ENCODE results near the gene WDR4.
"Not testable (repeated sequence)": the region's sequence is repeated elsewhere in the genome, so short reads cannot be mapped to it uniquely, and the experiment has no call there.

Gene WDR4

GRCh38 chr21:42820616-42821465, 58.5 kb downstream of the WDR4 start:
- Histone ChIP-seq H3K4me2 (no peak overlapping the region), H3K27ac (no peak overlapping the region), H4K20me1 (no peaks in the 10 kb centered on the region), H3K27me3 (no peaks in the 10 kb centered on the region), H3K36me3 (no peaks in the 10 kb centered on the region), H3K4me1 (peaks cover 4% of the 10 kb centered on the region; the same call in 1 of the 2 replicates), H3K9ac (no peak overlapping the region), H3K4me3 (no peak overlapping the region), H3K9me3 (peaks cover 18% of the 10 kb centered on the region)
- no peak for TF ChIP-seq Cebpa-rat (IDR thresholded peaks at IDR 0.05)

DNA sequence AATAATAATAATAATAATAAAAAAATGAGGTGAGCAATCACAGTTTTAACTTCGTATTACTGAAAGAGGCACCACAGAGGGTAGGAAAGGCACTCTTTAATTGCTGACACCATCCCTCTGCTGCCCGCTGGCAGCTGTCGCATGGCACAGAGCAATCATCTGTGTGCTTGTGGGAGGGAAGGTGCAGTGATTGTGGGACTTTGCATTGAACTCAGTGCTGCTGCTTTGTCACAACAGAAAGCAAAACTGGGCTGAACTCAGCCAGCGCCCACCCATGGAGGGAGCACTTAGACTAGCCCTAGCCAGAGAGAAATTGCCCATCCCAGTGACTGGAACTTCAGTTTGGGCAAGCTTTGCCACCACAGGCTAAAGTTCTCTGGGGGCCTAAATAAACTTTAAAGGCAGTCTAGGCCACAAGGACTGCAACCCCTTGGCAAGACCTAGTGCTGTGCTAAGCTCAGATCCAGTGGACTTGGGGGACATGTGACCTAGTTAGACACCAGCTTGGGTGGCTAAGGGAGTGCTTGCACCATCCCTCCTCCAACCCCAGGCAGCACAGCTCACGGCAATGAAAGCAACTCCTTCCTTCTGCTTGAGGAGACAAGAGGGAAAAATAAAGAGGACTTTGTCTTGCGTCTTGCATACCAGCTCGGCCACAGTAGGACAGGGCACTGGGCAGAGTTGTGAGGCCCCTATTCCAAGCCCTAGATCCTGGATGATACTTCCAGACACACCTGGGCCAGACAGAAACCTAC, 59.3 kb downstream of the WDR4 start:
- no peak overlapping the region for H3K4me2 ChIP-seq
- no peak overlapping the region for H3K27ac ChIP-seq
- peaks cover 26% of the 10 kb centered on the region for H3K9me3 ChIP-seq
- no peak overlapping the region for H3K9ac ChIP-seq
- no peaks in the 10 kb centered on the region for H3K36me3 ChIP-seq
- no peaks in the 10 kb centered on the region for H4K20me1 ChIP-seq
- no peak overlapping the region for H3K4me3 ChIP-seq
- TF ChIP-seq Cebpa-rat (IDR thresholded peaks at IDR 0.05): no peak
- H3K4me1 ChIP-seq: peaks cover 4% of the 10 kb centered on the region; the same call in 1 of the 2 replicates
- H3K27me3 ChIP-seq: no peaks in the 10 kb centered on the region

- no peak overlapping the region for H3K4me2 ChIP-seq
- H3K27me3 ChIP-seq: no peaks in the 10 kb centered on the region
- H3K9me3 ChIP-seq: peaks cover 42% of the 10 kb centered on the region
- no peak overlapping the region for H3K9ac ChIP-seq
- no peaks in the 10 kb centered on the region for H3K36me3 ChIP-seq
- H3K4me1 ChIP-seq: peaks cover 4% of the 10 kb centered on the region; the same call in 1 of the 2 replicates
- H3K27ac ChIP-seq: no peak overlapping the region
- no peaks in the 10 kb centered on the region for H4K20me1 ChIP-seq
- H3K4me3 ChIP-seq: no peak overlapping the region
- no peak for TF ChIP-seq Cebpa-rat (IDR thresholded peaks at IDR 0.05)
These were observed 61.0 kb downstream of the WDR4 start for GRCh38 chr21:42818328-42818749.

DNA sequence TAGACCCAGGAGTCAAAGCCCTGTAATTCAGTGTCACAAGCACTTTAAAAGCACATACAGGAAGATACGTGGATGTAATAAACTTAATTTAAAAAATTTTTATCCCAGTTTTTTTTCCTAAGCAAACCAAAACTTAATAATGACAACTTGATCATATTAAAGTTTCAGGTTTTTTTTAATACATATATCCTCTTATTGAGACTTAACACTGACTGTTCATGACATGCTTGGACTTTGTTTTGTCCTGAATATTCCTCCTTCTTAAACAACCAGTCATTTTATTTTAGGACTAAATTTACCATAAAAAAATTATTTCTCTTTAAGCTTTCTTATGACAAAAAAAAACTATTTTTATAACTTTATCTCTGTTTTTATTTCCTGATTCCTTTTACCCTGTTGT, 64.1 kb downstream of the WDR4 start:
- no peak for TF ChIP-seq Cebpa-rat (IDR thresholded peaks at IDR 0.05)
- H3K9me3 ChIP-seq: peaks cover 50% of the 10 kb centered on the region
- no peak overlapping the region for H3K4me3 ChIP-seq
- H3K9ac ChIP-seq: no peak overlapping the region
- no peaks in the 10 kb centered on the region for H3K4me1 ChIP-seq
- no peaks in the 10 kb centered on the region for H4K20me1 ChIP-seq
- H3K36me3 ChIP-seq: no peaks in the 10 kb centered on the region
- no peak overlapping the region for H3K27ac ChIP-seq
- no peak overlapping the region for H3K4me2 ChIP-seq
- no peaks in the 10 kb centered on the region for H3K27me3 ChIP-seq

- H4K20me1 ChIP-seq, H3K27me3 ChIP-seq, H3K4me1 ChIP-seq, H3K36me3 ChIP-seq, H3K4me2 ChIP-seq, H3K4me3 ChIP-seq, H3K9ac ChIP-seq, H3K27ac ChIP-seq: not testable (repeated sequence)
- H3K9me3 ChIP-seq: peaks cover 49% of the 10 kb centered on the region
These were observed 66.7 kb downstream of the WDR4 start for GRCh38 chr21:42812528-42813241.

DNA sequence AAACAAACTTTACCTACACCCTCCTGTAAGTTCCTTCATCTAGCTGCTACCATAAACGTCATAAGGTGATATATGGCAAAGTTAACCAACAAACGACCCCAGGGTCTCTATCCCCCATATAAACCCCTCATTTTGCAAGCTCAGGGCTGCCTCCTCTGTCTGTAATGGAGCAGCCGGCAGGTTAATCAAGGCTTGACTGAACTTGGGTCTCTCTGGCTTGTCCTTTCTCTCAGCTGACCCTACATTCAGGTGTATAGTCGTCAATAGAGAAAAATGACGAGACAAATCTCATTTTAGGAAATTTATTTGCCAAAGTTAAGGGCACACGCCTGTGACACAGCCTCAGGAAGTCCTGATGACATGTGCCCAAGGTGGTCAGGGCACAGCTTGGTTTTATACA, 67.4 kb downstream of the WDR4 start:
- H3K4me1 ChIP-seq: no peaks in the 10 kb centered on the region
- H4K20me1 ChIP-seq: no peaks in the 10 kb centered on the region
- no peaks in the 10 kb centered on the region for H3K27me3 ChIP-seq
- peaks cover 42% of the 10 kb centered on the region for H3K9me3 ChIP-seq
- H3K27ac ChIP-seq: no peak overlapping the region
- H3K4me2 ChIP-seq: no peak overlapping the region
- H3K9ac ChIP-seq: no peak overlapping the region
- TF ChIP-seq Cebpa-rat (IDR thresholded peaks at IDR 0.05): no peak
- no peaks in the 10 kb centered on the region for H3K36me3 ChIP-seq
- no peak overlapping the region for H3K4me3 ChIP-seq

DNA sequence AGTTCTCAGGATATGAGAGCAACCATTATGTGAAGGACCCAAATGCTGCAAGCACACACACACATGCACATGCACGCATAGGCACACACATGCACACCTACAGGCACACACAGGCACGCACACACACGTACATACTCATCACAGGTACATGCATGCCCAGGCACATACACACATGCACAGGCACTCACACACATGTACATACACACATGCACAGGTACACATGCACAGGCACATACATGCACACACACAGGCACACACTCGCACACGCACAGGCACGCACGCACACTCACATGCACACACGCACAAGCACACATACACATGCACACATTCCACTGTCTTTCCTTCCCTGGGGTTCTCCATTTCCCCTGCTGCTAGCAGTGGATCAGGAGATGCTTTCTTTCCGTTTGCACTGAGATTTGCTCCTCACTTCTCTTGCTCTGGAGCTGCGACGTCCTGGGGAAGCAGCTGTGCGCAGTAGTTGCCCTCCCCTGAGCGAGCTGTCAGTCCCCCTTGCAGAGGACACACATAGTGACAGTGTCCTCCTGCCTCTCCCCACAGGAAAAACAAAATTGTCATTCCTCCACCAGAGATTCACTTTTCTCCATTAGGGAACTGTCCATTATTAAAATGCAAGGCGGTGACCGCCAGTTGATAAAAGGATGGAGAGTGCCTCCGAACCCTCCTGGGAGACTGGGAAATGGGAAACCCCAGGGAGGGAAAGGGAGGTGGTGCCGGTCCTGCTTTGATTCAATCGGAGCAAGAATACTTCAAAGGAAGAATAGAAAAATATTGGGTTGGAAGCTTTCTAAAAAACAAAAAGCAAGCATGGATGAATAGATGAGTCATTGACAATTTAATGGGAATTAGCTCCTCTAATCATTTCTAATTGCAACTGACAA, 69.5 kb downstream of the WDR4 start:
- Histone ChIP-seq H3K4me3 (no peak overlapping the region), H3K4me2 (no peak overlapping the region), H3K36me3 (no peaks in the 10 kb centered on the region), H3K9ac (no peak overlapping the region), H3K9me3 (peaks cover 22% of the 10 kb centered on the region), H3K27me3 (no peaks in the 10 kb centered on the region), H3K27ac (no peak overlapping the region), H4K20me1 (no peaks in the 10 kb centered on the region), H3K4me1 (no peaks in the 10 kb centered on the region)
- TF ChIP-seq Cebpa-rat (IDR thresholded peaks at IDR 0.05): no peak

GRCh38 chr21:42809171-42809570, 70.2 kb downstream of the WDR4 start:
- TF ChIP-seq Cebpa-rat (IDR thresholded peaks at IDR 0.05): no peak
- H3K4me3 ChIP-seq: no peak overlapping the region
- H3K9me3 ChIP-seq: peaks cover 15% of the 10 kb centered on the region
- H3K4me2 ChIP-seq: no peak overlapping the region
- H4K20me1 ChIP-seq: no peaks in the 10 kb centered on the region
- H3K27ac ChIP-seq: no peak overlapping the region
- no peaks in the 10 kb centered on the region for H3K4me1 ChIP-seq
- H3K36me3 ChIP-seq: no peaks in the 10 kb centered on the region
- no peak overlapping the region for H3K9ac ChIP-seq
- H3K27me3 ChIP-seq: no peaks in the 10 kb centered on the region
